ENCODE results near the gene ALKBH3. TPM values are rescaled to one million over a fixed set of nuclear protein-coding genes. Genes with fewer than 3 reads are reported as not detected.
A peak's percentile ranks its signal among the peaks of the same experiment; 100 is the strongest.

ALKBH3 gene
- total RNA-seq, 1 experiment from 2014 or later, result 13.3 TPM

GRCh38 chr11:43955381-43956118 is 74.9 kb downstream of the ALKBH3 start:
- Mint-ChIP-seq H3K4me3 (no peak overlapping the region), H3K36me3 (peaks cover 11% of the 10 kb centered on the region; the same call in 1 of the 2 replicates), H3K9me3 (peaks cover 16% of the 10 kb centered on the region), H3K27me3 (ENCODE audit: low read depth) (peaks cover 3% of the 10 kb centered on the region; the same call in 1 of the 2 replicates), H3K4me1 (peaks cover 67% of the 10 kb centered on the region), H3K27ac (0 out of 2 replicates have a peak overlapping the region, but pooled peaks have one; percentile 88)
- POLR2A ChIA-PET, result no interaction called here
- CTCF ChIA-PET, result interaction anchor here (0.9 to 2.5 kb wide), 6 partner anchors 8 to 379 kb away, joined by 3 to 17 read pairs (median 4); partner anchors contain the start of gene C11orf96
- TF ChIP-seq ZNF425 (CRISPR knock-in tag; conservative IDR thresholded peaks at IDR 0.05), result no peak
- TF ChIP-seq, protein P1, sequence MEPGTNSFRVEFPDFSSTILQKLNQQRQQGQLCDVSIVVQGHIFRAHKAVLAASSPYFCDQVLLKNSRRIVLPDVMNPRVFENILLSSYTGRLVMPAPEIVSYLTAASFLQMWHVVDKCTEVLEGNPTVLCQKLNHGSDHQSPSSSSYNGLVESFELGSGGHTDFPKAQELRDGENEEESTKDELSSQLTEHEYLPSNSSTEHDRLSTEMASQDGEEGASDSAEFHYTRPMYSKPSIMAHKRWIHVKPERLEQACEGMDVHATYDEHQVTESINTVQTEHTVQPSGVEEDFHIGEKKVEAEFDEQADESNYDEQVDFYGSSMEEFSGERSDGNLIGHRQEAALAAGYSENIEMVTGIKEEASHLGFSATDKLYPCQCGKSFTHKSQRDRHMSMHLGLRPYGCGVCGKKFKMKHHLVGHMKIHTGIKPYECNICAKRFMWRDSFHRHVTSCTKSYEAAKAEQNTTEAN (CRISPR knock-in tag; IDR thresholded peaks at IDR 0.05), result no peak
- no peak for TF ChIP-seq STAT6 (CRISPR knock-in tag; conservative IDR thresholded peaks at IDR 0.05; ENCODE audit: low read depth)
- TF ChIP-seq ZNF138 (CRISPR knock-in tag; conservative IDR thresholded peaks at IDR 0.05), result no peak
- TF ChIP-seq SMAD4 (CRISPR knock-in tag; IDR thresholded peaks at IDR 0.05), result no peak
- ATAC-seq, result no peak
- no peak for DNase-seq (ENCODE audit: low spot score)

- CTCF ChIA-PET, result interaction anchor here (2.6 kb wide), 1 partner anchor 9 kb away, joined by 9 read pairs; no protein-coding TSS in a partner anchor
- no peak for TF ChIP-seq CREM (CRISPR knock-in tag; IDR thresholded peaks at IDR 0.05)
- no peak for TF ChIP-seq CREB1 (CRISPR knock-in tag; IDR thresholded peaks at IDR 0.05)
- TF ChIP-seq, protein P1 (CRISPR knock-in tag; IDR thresholded peaks at IDR 0.05), result no peak
- no peak for TF ChIP-seq TP53 (CRISPR knock-in tag; IDR thresholded peaks at IDR 0.05)
- TF ChIP-seq, protein P2, sequence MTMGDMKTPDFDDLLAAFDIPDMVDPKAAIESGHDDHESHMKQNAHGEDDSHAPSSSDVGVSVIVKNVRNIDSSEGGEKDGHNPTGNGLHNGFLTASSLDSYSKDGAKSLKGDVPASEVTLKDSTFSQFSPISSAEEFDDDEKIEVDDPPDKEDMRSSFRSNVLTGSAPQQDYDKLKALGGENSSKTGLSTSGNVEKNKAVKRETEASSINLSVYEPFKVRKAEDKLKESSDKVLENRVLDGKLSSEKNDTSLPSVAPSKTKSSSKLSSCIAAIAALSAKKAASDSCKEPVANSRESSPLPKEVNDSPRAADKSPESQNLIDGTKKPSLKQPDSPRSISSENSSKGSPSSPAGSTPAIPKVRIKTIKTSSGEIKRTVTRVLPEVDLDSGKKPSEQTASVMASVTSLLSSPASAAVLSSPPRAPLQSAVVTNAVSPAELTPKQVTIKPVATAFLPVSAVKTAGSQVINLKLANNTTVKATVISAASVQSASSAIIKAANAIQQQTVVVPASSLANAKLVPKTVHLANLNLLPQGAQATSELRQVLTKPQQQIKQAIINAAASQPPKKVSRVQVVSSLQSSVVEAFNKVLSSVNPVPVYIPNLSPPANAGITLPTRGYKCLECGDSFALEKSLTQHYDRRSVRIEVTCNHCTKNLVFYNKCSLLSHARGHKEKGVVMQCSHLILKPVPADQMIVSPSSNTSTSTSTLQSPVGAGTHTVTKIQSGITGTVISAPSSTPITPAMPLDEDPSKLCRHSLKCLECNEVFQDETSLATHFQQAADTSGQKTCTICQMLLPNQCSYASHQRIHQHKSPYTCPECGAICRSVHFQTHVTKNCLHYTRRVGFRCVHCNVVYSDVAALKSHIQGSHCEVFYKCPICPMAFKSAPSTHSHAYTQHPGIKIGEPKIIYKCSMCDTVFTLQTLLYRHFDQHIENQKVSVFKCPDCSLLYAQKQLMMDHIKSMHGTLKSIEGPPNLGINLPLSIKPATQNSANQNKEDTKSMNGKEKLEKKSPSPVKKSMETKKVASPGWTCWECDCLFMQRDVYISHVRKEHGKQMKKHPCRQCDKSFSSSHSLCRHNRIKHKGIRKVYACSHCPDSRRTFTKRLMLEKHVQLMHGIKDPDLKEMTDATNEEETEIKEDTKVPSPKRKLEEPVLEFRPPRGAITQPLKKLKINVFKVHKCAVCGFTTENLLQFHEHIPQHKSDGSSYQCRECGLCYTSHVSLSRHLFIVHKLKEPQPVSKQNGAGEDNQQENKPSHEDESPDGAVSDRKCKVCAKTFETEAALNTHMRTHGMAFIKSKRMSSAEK (CRISPR knock-in tag; IDR thresholded peaks at IDR 0.05; ENCODE audit: borderline replicate concordance), result no peak
- TF ChIP-seq STAT6 (CRISPR knock-in tag; conservative IDR thresholded peaks at IDR 0.05; ENCODE audit: low read depth), result no peak
- no peak for DNase-seq (ENCODE audit: low spot score)
- no peak overlapping the region for H3K27ac Mint-ChIP-seq
- H3K27me3 Mint-ChIP-seq (ENCODE audit: low read depth), result peaks cover 3% of the 10 kb centered on the region; the same call in 1 of the 2 replicates
- ATAC-seq, result no peak
- H3K9me3 Mint-ChIP-seq, result peaks cover 12% of the 10 kb centered on the region
- H3K36me3 Mint-ChIP-seq, result peaks cover 9% of the 10 kb centered on the region; the same call in 1 of the 2 replicates
- H3K4me1 Mint-ChIP-seq, result peaks cover 71% of the 10 kb centered on the region
- POLR2A ChIA-PET, result no interaction called here
- no peak overlapping the region for H3K4me3 Mint-ChIP-seq
Measured at GRCh38 chr11:43957571-43957970, 76.9 kb downstream of the ALKBH3 start.

Data from WTC11 (cell line).